WTC11 (cell line): ENCODE data around the gene EVC2. TPM values are rescaled to one million over a fixed set of nuclear protein-coding genes. Genes with fewer than 3 reads are reported as not detected.

Source experiments
- ATAC-seq: fragments of 200-7000 bp; cut with Tn5 transposase; 2 replicates; pipeline ENCODE4 v1.10.0; 2021; ENCODE audit warnings: mild to moderate bottlenecking, moderate library complexity
- CTCF ChIA-PET: fragments of 300-600 bp; sonication (Branson Sonifier 250); formaldehyde crosslinking; loops from one replicate; lab custom pipeline; 2021; ENCODE audit warnings: antibody characterized with exemption; lab: Charles Lee
- POLR2A ChIA-PET: fragments of 350-600 bp; sonication (Branson Sonifier 250); formaldehyde crosslinking; loops from one replicate; lab custom pipeline; 2021; ENCODE audit warnings: antibody characterized with exemption; lab: Charles Lee
- DNase-seq: peaks from one replicate; pipeline ENCODE4 v3.0.0; 2021; ENCODE audit warnings: low spot score
- H3K27ac Mint-ChIP-seq: 2 replicates; pipeline ENCODE4 v1.8.0; 2021; ENCODE audit warnings: mixed read lengths
- H3K27me3 Mint-ChIP-seq: 2 replicates; pipeline ENCODE4 v1.8.0; 2021; ENCODE audit warnings: low read depth, mild to moderate bottlenecking, moderate library complexity, mixed read lengths
- H3K36me3 Mint-ChIP-seq: 2 replicates; pipeline ENCODE4 v1.8.0; 2021; ENCODE audit warnings: mixed read lengths
- H3K4me1 Mint-ChIP-seq: 2 replicates; pipeline ENCODE4 v1.8.0; 2022; ENCODE audit warnings: mixed read lengths
- H3K4me3 Mint-ChIP-seq: 2 replicates; pipeline ENCODE4 v1.8.0; 2021; ENCODE audit warnings: mild to moderate bottlenecking, moderate library complexity, mixed read lengths
- H3K9me3 Mint-ChIP-seq: 2 replicates; pipeline ENCODE4 v1.8.0; 2021; ENCODE audit warnings: mixed read lengths
- ELF4 ChIP-seq: sonication (generic); formaldehyde crosslinking; IDR thresholded peaks from 2 replicates; pipeline ENCODE4 v1.8.1; 2022; ENCODE audit warnings: low read depth, mild to moderate bottlenecking, moderate library complexity, missing genetic modification reagents
- ESRRA ChIP-seq: sonication (generic); formaldehyde crosslinking; IDR thresholded peaks from 2 replicates; pipeline ENCODE4 v1.8.1; 2022; ENCODE audit warnings: mild to moderate bottlenecking, missing genetic modification reagents, borderline replicate concordance
- GTF2I ChIP-seq: fragments of 250-450 bp; sonication (Bioruptor Pico); conservative IDR thresholded peaks from 2 replicates; pipeline ENCODE4 v1.4.0; 2021; ENCODE audit warnings: mild to moderate bottlenecking
- HMGA2 ChIP-seq: fragments of 250-450 bp; sonication (Bioruptor Pico); IDR thresholded peaks from 2 replicates; pipeline ENCODE4 v1.4.0; 2021; ENCODE audit warnings: mild to moderate bottlenecking, moderate library complexity
- PRRX2 ChIP-seq: fragments of 250-450 bp; sonication (Bioruptor Pico); IDR thresholded peaks from 2 replicates; pipeline ENCODE4 v1.8.0; 2021; ENCODE audit warnings: mild to moderate bottlenecking
- TCF7 ChIP-seq: sonication (generic); formaldehyde crosslinking; IDR thresholded peaks from 2 replicates; pipeline ENCODE4 v1.8.0; 2022; ENCODE audit warnings: mild to moderate bottlenecking, low read depth, missing genetic modification reagents, moderate library complexity
- TEAD1 ChIP-seq: sonication (generic); formaldehyde crosslinking; IDR thresholded peaks from 2 replicates; pipeline ENCODE4 v1.8.0; 2022; ENCODE audit warnings: mild to moderate bottlenecking, missing genetic modification reagents
- ZNF317 ChIP-seq: sonication (generic); formaldehyde crosslinking; IDR thresholded peaks from 2 replicates; pipeline ENCODE4 v1.8.1; 2023; ENCODE audit warnings: low read depth, mild to moderate bottlenecking, moderate library complexity, missing genetic modification reagents, borderline replicate concordance
- ZNF396 ChIP-seq: fragments of 250-450 bp; sonication (Bioruptor Pico); IDR thresholded peaks from 2 replicates; pipeline ENCODE4 v1.8.0; 2021; ENCODE audit warnings: mild to moderate bottlenecking, moderate library complexity, borderline replicate concordance
- total RNA-seq: library from RNA; stranded (reverse); gene quantifications from 3 replicates; pipeline ENCODE4 v1.2.3, GENCODE V29; 2021
- TF ChIP-seq, protein P1 (sequence below): sonication (generic); formaldehyde crosslinking; conservative IDR thresholded peaks from 2 replicates; pipeline ENCODE4 v1.8.1; 2022; ENCODE audit warnings: mild to moderate bottlenecking, missing genetic modification reagents
- TF ChIP-seq, protein P2 (sequence below): sonication (generic); formaldehyde crosslinking; IDR thresholded peaks from 2 replicates; pipeline ENCODE4 v1.8.1; 2023; ENCODE audit warnings: mild to moderate bottlenecking, missing genetic modification reagents, moderate library complexity
- TF ChIP-seq, protein P3 (sequence below): sonication (generic); formaldehyde crosslinking; IDR thresholded peaks from 2 replicates; pipeline ENCODE4 v1.8.1; 2023; ENCODE audit warnings: mild to moderate bottlenecking, missing genetic modification reagents, moderate library complexity
- TF ChIP-seq, protein P4 (sequence below): sonication (generic); formaldehyde crosslinking; IDR thresholded peaks from 2 replicates; pipeline ENCODE4 v1.8.1; 2022; ENCODE audit warnings: low read depth, mild to moderate bottlenecking, moderate library complexity, missing genetic modification reagents, borderline replicate concordance
- TF ChIP-seq, protein P5 (sequence below): fragments of 250-450 bp; sonication (Bioruptor Pico); IDR thresholded peaks from 2 replicates; pipeline ENCODE4 v1.9.0; 2021; ENCODE audit warnings: mild to moderate bottlenecking, borderline replicate concordance

The EVC2 gene
- total RNA-seq, 1 experiment from 2014 or later, result 4.8 TPM

- TF ChIP-seq, protein P1, sequence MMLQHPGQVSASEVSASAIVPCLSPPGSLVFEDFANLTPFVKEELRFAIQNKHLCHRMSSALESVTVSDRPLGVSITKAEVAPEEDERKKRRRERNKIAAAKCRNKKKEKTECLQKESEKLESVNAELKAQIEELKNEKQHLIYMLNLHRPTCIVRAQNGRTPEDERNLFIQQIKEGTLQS, result no peak
- TF ChIP-seq GTF2I (CRISPR knock-in tag) (no peak), ZNF317 (CRISPR knock-in tag) (no peak), ZNF396 (no peak), ESRRA (no peak), TCF7 (no peak), HMGA2 (CRISPR knock-in tag) (no peak), TEAD1 (no peak)
- TF ChIP-seq, protein P2, sequence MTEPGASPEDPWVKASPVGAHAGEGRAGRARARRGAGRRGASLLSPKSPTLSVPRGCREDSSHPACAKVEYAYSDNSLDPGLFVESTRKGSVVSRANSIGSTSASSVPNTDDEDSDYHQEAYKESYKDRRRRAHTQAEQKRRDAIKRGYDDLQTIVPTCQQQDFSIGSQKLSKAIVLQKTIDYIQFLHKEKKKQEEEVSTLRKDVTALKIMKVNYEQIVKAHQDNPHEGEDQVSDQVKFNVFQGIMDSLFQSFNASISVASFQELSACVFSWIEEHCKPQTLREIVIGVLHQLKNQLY (CRISPR knock-in tag), result no peak
- TF ChIP-seq, protein P3, sequence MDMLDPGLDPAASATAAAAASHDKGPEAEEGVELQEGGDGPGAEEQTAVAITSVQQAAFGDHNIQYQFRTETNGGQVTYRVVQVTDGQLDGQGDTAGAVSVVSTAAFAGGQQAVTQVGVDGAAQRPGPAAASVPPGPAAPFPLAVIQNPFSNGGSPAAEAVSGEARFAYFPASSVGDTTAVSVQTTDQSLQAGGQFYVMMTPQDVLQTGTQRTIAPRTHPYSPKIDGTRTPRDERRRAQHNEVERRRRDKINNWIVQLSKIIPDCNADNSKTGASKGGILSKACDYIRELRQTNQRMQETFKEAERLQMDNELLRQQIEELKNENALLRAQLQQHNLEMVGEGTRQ (CRISPR knock-in tag), result no peak
- TF ChIP-seq, protein P4, sequence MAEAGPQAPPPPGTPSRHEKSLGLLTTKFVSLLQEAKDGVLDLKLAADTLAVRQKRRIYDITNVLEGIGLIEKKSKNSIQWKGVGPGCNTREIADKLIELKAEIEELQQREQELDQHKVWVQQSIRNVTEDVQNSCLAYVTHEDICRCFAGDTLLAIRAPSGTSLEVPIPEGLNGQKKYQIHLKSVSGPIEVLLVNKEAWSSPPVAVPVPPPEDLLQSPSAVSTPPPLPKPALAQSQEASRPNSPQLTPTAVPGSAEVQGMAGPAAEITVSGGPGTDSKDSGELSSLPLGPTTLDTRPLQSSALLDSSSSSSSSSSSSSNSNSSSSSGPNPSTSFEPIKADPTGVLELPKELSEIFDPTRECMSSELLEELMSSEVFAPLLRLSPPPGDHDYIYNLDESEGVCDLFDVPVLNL (CRISPR knock-in tag), result no peak
Measured at GRCh38 chr4:5630762-5631161, 77.6 kb downstream of the EVC2 start (continued).

- ChIA-PET POLR2A (no interaction called here), CTCF (no interaction called here)
- Mint-ChIP-seq H3K4me3 (no peak overlapping the region), H3K27ac (no peak overlapping the region), H3K4me1 (peaks cover 8% of the 10 kb centered on the region), H3K36me3 (peaks cover 28% of the 10 kb centered on the region), H3K9me3 (peaks cover 7% of the 10 kb centered on the region; the same call in 1 of the 2 replicates), H3K27me3 (no peaks in the 10 kb centered on the region)
- TF ChIP-seq, protein P1, result no peak
- TF ChIP-seq, protein P2 (CRISPR knock-in tag), result no peak
- no peak for TF ChIP-seq PRRX2 (CRISPR knock-in tag)
- ATAC-seq, result no peak
- no peak for DNase-seq
Measured at GRCh38 chr4:5629542-5629941, 78.8 kb downstream of the EVC2 start.

- no peak overlapping the region for H3K27ac Mint-ChIP-seq
- H3K4me3 Mint-ChIP-seq, result no peak overlapping the region
- ChIA-PET CTCF (interaction anchor here (1.7 kb wide), 1 partner anchor 227 kb away, joined by 6 read pairs; no protein-coding TSS in a partner anchor), POLR2A (no interaction called here)
- H3K4me1 Mint-ChIP-seq, result no peaks in the 10 kb centered on the region; the same call in 1 of the 2 replicates
- H3K36me3 Mint-ChIP-seq, result peaks cover 40% of the 10 kb centered on the region
- no peaks in the 10 kb centered on the region for H3K9me3 Mint-ChIP-seq
- no peak for ATAC-seq
- no peak for TF ChIP-seq ELF4 (CRISPR knock-in tag)
- TF ChIP-seq, protein P5, sequence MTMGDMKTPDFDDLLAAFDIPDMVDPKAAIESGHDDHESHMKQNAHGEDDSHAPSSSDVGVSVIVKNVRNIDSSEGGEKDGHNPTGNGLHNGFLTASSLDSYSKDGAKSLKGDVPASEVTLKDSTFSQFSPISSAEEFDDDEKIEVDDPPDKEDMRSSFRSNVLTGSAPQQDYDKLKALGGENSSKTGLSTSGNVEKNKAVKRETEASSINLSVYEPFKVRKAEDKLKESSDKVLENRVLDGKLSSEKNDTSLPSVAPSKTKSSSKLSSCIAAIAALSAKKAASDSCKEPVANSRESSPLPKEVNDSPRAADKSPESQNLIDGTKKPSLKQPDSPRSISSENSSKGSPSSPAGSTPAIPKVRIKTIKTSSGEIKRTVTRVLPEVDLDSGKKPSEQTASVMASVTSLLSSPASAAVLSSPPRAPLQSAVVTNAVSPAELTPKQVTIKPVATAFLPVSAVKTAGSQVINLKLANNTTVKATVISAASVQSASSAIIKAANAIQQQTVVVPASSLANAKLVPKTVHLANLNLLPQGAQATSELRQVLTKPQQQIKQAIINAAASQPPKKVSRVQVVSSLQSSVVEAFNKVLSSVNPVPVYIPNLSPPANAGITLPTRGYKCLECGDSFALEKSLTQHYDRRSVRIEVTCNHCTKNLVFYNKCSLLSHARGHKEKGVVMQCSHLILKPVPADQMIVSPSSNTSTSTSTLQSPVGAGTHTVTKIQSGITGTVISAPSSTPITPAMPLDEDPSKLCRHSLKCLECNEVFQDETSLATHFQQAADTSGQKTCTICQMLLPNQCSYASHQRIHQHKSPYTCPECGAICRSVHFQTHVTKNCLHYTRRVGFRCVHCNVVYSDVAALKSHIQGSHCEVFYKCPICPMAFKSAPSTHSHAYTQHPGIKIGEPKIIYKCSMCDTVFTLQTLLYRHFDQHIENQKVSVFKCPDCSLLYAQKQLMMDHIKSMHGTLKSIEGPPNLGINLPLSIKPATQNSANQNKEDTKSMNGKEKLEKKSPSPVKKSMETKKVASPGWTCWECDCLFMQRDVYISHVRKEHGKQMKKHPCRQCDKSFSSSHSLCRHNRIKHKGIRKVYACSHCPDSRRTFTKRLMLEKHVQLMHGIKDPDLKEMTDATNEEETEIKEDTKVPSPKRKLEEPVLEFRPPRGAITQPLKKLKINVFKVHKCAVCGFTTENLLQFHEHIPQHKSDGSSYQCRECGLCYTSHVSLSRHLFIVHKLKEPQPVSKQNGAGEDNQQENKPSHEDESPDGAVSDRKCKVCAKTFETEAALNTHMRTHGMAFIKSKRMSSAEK, result no peak
- TF ChIP-seq, all 79 proteins: peak for 0
- no peak for DNase-seq
- no peaks in the 10 kb centered on the region for H3K27me3 Mint-ChIP-seq
Measured at GRCh38 chr4:5626913-5627312, 81.4 kb downstream of the EVC2 start.
